H9 (cell line): ENCODE data around the gene RGL1. TPM values are rescaled to one million over a fixed set of nuclear protein-coding genes. Genes with fewer than 3 reads are reported as not detected.

Experiments
- DNase-seq: peaks from one replicate; pipeline ENCODE4 v3.0.0-alpha.2; 2017
- H2AFZ ChIP-seq: one replicate; pipeline ENCODE4 v1.6.1; 2013; ENCODE audit warnings: mild to moderate bottlenecking, low read length, control low read depth, moderate library complexity
- H2AK5ac ChIP-seq: 2 replicates; pipeline ENCODE4 v1.6.1; 2013; ENCODE audit warnings: low read length, control low read depth, mixed read lengths; ENCODE audit not compliant: insufficient read length
- H2BK120ac ChIP-seq: one replicate; pipeline ENCODE4 v1.6.1; 2013; ENCODE audit warnings: low read depth, mild to moderate bottlenecking, low read length, control low read depth, inconsistent platforms; ENCODE audit not compliant: poor library complexity, severe bottlenecking
- H2BK12ac ChIP-seq: 2 replicates; pipeline ENCODE4 v1.6.1; 2013; ENCODE audit warnings: low read length, control low read depth, mixed read lengths, low read depth; ENCODE audit not compliant: insufficient read length
- H2BK15ac ChIP-seq: 2 replicates; pipeline ENCODE4 v1.6.1; 2013; ENCODE audit warnings: low read depth, low read length, control low read depth
- H2BK20ac ChIP-seq: one replicate; pipeline ENCODE4 v1.6.1; 2013; ENCODE audit warnings: low read depth, mild to moderate bottlenecking, low read length, control low read depth, inconsistent platforms; ENCODE audit not compliant: poor library complexity, severe bottlenecking
- H2BK5ac ChIP-seq: 2 replicates; pipeline ENCODE4 v1.6.1; 2013; ENCODE audit warnings: low read length, control low read depth, mixed read lengths; ENCODE audit not compliant: insufficient read length
- H3K14ac ChIP-seq: 2 replicates; pipeline ENCODE4 v1.6.1; 2013; ENCODE audit warnings: low read length, control low read depth; ENCODE audit not compliant: insufficient read depth
- H3K18ac ChIP-seq: 2 replicates; pipeline ENCODE4 v1.6.1; 2013; ENCODE audit warnings: low read depth, mild to moderate bottlenecking, mixed read lengths, low read length, control low read depth; ENCODE audit not compliant: insufficient read length
- H3K23ac ChIP-seq: 2 replicates; pipeline ENCODE4 v1.6.1; 2013; ENCODE audit warnings: low read length, control low read depth, mixed read lengths, low read depth; ENCODE audit not compliant: insufficient read length
- H3K23me2 ChIP-seq: 2 replicates; pipeline ENCODE4 v1.6.1; 2013; ENCODE audit warnings: low read depth, mild to moderate bottlenecking, mixed read lengths, low read length, control low read depth; ENCODE audit not compliant: insufficient read length, poor library complexity, severe bottlenecking
- H3K27ac ChIP-seq: 2 replicates; pipeline ENCODE4 v1.5.1; 2013; ENCODE audit warnings: low read length, control low read depth, mixed read lengths, low read depth; ENCODE audit not compliant: insufficient read length
- H3K27me3 ChIP-seq: 2 replicates; pipeline ENCODE4 v1.6.1; 2013; ENCODE audit warnings: low read length, control low read depth, inconsistent platforms; ENCODE audit not compliant: insufficient read depth
- H3K4ac ChIP-seq: 2 replicates; pipeline ENCODE4 v1.6.1; 2013; ENCODE audit warnings: low read depth, mild to moderate bottlenecking, control low read depth, inconsistent platforms, low read length, moderate library complexity
- H3K4me1 ChIP-seq: 2 replicates; pipeline ENCODE4 v1.6.1; 2013; ENCODE audit warnings: low read length, control low read depth, inconsistent platforms; ENCODE audit not compliant: insufficient read depth
- H3K4me2 ChIP-seq: 2 replicates; pipeline ENCODE4 v1.6.1; 2013; ENCODE audit warnings: low read length, control low read depth, mixed read lengths; ENCODE audit not compliant: insufficient read length, insufficient read depth
- H3K56ac ChIP-seq: 2 replicates; pipeline ENCODE4 v1.6.1; 2013; ENCODE audit warnings: low read depth, mild to moderate bottlenecking, mixed read lengths, low read length, control low read depth; ENCODE audit not compliant: insufficient read length
- H3K79me1 ChIP-seq: 2 replicates; pipeline ENCODE4 v1.6.1; 2013; ENCODE audit warnings: low read depth, mild to moderate bottlenecking, moderate library complexity, low read length, control low read depth, inconsistent platforms; ENCODE audit not compliant: insufficient read depth, poor library complexity, severe bottlenecking
- H3K79me2 ChIP-seq: 2 replicates; pipeline ENCODE4 v1.6.1; 2013; ENCODE audit warnings: low read length, control low read depth, inconsistent platforms; ENCODE audit not compliant: insufficient read depth
- H3K9ac ChIP-seq: 2 replicates; pipeline ENCODE4 v1.6.1; 2013; ENCODE audit warnings: low read length, control low read depth, mixed read lengths; ENCODE audit not compliant: insufficient read length; ENCODE audit errors: extremely low read depth
- H3K9me3 ChIP-seq: one replicate; pipeline ENCODE4 v1.6.1; 2013; ENCODE audit warnings: low read depth, low read length, inconsistent platforms; ENCODE audit not compliant: control insufficient read depth
- H3T11ph ChIP-seq: one replicate; pipeline ENCODE4 v1.6.1; 2013; ENCODE audit warnings: mild to moderate bottlenecking, low read length, control low read depth, inconsistent platforms
- H4K20me1 ChIP-seq: one replicate; pipeline ENCODE4 v1.6.1; 2013; ENCODE audit not compliant: control insufficient read depth, insufficient read length, insufficient read depth
- H4K5ac ChIP-seq: 2 replicates; pipeline ENCODE4 v1.6.1; 2013; ENCODE audit warnings: low read depth, mild to moderate bottlenecking, mixed read lengths, low read length, control low read depth; ENCODE audit not compliant: insufficient read length
- H4K8ac ChIP-seq: replicated peaks from 2 replicates; pipeline ENCODE4 v1.6.1; 2013; ENCODE audit warnings: low read length, control low read depth, mixed read lengths, low read depth; ENCODE audit not compliant: insufficient read length
- H4K91ac ChIP-seq: 2 replicates; pipeline ENCODE4 v1.6.1; 2013; ENCODE audit warnings: low read depth, mild to moderate bottlenecking, moderate library complexity, mixed read lengths, low read length, control low read depth; ENCODE audit not compliant: insufficient read length
- H3K27ac Mint-ChIP-seq, 3 experiments: 2 replicates in 2 of 3; 3 replicates in 1 of 3; pipeline ENCODE4 v1.8.0; 2020 to 2021; ENCODE audit warnings: mixed read lengths in 3 of 3, mild to moderate bottlenecking in 1 of 3, moderate library complexity in 1 of 3
- H3K27me3 Mint-ChIP-seq: 2 replicates; pipeline ENCODE4 v1.8.0; 2021; ENCODE audit warnings: low read depth, mild to moderate bottlenecking, moderate library complexity, mixed read lengths
- H3K36me3 Mint-ChIP-seq, 3 experiments: 2 replicates in 2 of 3; 3 replicates in 1 of 3; pipeline ENCODE4 v1.8.0; 2020 to 2021; ENCODE audit warnings: low read depth in 3 of 3, mixed read lengths in 3 of 3; ENCODE audit not compliant: insufficient read depth in 1 of 3
- H3K4me1 Mint-ChIP-seq, 2 experiments: 2 replicates each; pipeline ENCODE4 v1.8.0; 2020; ENCODE audit warnings: mixed read lengths in 2 of 2
- H3K4me3 Mint-ChIP-seq, 2 experiments: 2 replicates in 1 of 2; 3 replicates in 1 of 2; pipeline ENCODE4 v1.8.0; 2020 to 2021; ENCODE audit warnings: mild to moderate bottlenecking in 2 of 2, mixed read lengths in 2 of 2, moderate library complexity in 1 of 2
- H3K9me3 Mint-ChIP-seq, 2 experiments: 2 replicates in 1 of 2; 3 replicates in 1 of 2; pipeline ENCODE4 v1.8.0; 2020; ENCODE audit warnings: mild to moderate bottlenecking in 2 of 2, mixed read lengths in 2 of 2, moderate library complexity in 1 of 2
- WGBS: extraction: QIAGEN DNeasy Blood & Tissue Kit; methylation state at CpG from one replicate; pipeline ENCODE4 v1.1.7; 2013; ENCODE audit warnings: missing lambda C conversion rate, low lambda C conversion rate, mixed read lengths; ENCODE audit not compliant: insufficient read length; ENCODE audit errors: extremely low coverage; 5-methylcytosine and 5-hydroxymethylcytosine counted together
- total RNA-seq: library from RNA; stranded (reverse); gene quantifications from 2 replicates; pipeline ENCODE4 v1.2.1, GENCODE V29; 2021
- TF ChIP-seq, protein P1 (sequence below): fragments of 200-600 bp; sonication (generic); conservative IDR thresholded peaks from 3 replicates; pipeline ENCODE4 v1.8.0; 2021; ENCODE audit warnings: antibody characterized with exemption, mild to moderate bottlenecking

Gene RGL1
- total RNA-seq, 1 experiment from 2014 or later = 1.4 TPM

DNA sequence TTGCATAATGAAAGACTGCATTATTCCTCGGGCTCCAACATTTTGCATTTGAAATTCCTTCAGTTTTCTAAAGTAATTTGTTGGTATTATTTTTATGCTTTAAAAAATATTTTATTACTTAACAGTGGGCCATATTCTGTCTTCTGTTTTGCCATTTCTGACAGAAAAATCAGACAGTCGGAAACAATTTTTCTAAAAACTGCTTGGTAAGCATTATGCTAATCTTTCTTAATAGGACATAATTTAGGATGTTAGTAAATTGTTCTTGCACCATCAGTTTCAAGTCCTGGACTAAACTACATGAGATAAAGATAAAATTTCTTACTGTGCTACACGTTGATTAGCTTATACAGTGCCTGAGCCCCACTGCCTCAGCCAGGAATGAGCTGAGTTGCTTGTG lies 11.2 kb downstream of the RGL1 start:
- no peak overlapping the region for H4K91ac ChIP-seq
- no peak overlapping the region for H2AK5ac ChIP-seq
- H4K20me1 ChIP-seq = no peaks in the 10 kb centered on the region
- no peaks in the 10 kb centered on the region for H3K9me3 ChIP-seq
- no peaks in the 10 kb centered on the region for H3K9me3 Mint-ChIP-seq
- no peak overlapping the region for H3K27ac Mint-ChIP-seq
- no peaks in the 10 kb centered on the region; the same call in 1 of the 2 replicates for H3K27me3 Mint-ChIP-seq
- H4K8ac ChIP-seq = no peak overlapping the region
- H3K56ac ChIP-seq = no peak overlapping the region
- H3K4me1 ChIP-seq = peaks cover 4% of the 10 kb centered on the region
- WGBS = no CpG with 5 or more reads among the region's 3 CpGs
- H3K79me1 ChIP-seq = no peaks in the 10 kb centered on the region
- H3K4ac ChIP-seq = no peak overlapping the region
- H3K9ac ChIP-seq = no peak overlapping the region
- H3T11ph ChIP-seq = no peak overlapping the region
- no peaks in the 10 kb centered on the region for H3K36me3 Mint-ChIP-seq
- H2BK5ac ChIP-seq = no peak overlapping the region
- H2BK20ac ChIP-seq = no peak overlapping the region
- H4K5ac ChIP-seq = no peak overlapping the region
- no peak overlapping the region for H3K27ac ChIP-seq
- no peaks in the 10 kb centered on the region; the same call in 1 of the 2 replicates for H3K79me2 ChIP-seq
- no peak overlapping the region for H3K18ac ChIP-seq
- H3K4me1 Mint-ChIP-seq = peaks cover 23 to 29% of the 10 kb centered on the region in 2 experiments
- TF ChIP-seq, protein P1, sequence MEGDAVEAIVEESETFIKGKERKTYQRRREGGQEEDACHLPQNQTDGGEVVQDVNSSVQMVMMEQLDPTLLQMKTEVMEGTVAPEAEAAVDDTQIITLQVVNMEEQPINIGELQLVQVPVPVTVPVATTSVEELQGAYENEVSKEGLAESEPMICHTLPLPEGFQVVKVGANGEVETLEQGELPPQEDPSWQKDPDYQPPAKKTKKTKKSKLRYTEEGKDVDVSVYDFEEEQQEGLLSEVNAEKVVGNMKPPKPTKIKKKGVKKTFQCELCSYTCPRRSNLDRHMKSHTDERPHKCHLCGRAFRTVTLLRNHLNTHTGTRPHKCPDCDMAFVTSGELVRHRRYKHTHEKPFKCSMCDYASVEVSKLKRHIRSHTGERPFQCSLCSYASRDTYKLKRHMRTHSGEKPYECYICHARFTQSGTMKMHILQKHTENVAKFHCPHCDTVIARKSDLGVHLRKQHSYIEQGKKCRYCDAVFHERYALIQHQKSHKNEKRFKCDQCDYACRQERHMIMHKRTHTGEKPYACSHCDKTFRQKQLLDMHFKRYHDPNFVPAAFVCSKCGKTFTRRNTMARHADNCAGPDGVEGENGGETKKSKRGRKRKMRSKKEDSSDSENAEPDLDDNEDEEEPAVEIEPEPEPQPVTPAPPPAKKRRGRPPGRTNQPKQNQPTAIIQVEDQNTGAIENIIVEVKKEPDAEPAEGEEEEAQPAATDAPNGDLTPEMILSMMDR = no peak
- no peak overlapping the region for H2BK12ac ChIP-seq
- H3K27me3 ChIP-seq = no peaks in the 10 kb centered on the region
- no peak overlapping the region for H3K14ac ChIP-seq
- H3K23me2 ChIP-seq = no peaks in the 10 kb centered on the region
- H2BK120ac ChIP-seq = no peak overlapping the region
- no peak overlapping the region for H3K23ac ChIP-seq
- no peak for DNase-seq
- no peak overlapping the region for H3K4me2 ChIP-seq
- no peak overlapping the region for H2BK15ac ChIP-seq
- no peak overlapping the region for H2AFZ ChIP-seq
- no peak overlapping the region for H3K4me3 Mint-ChIP-seq
